ENCODE data around the gene ZNF682. TPM values are rescaled to one million over a fixed set of nuclear protein-coding genes. Genes with fewer than 3 reads are reported as not detected.
"Not testable (repeated sequence)": the region's sequence is repeated elsewhere in the genome, so short reads cannot be mapped to it uniquely, and the experiment has no call there.

ZNF682 gene
- total and polyA plus RNA-seq, 2 experiments from 2014 or later, result 25.1 to 45.1 TPM

GRCh38 chr19:19966862-19967261 lies 72.4 kb downstream of the ZNF682 start:
- ATAC-seq (no peak), DNase-seq (ENCODE audit: low spot score) (peak; percentile 42)
- Mint-ChIP-seq H3K4me3 (no peak overlapping the region), H3K9me3 (peaks cover 61% of the 10 kb centered on the region), H3K36me3 (ENCODE audit: low read depth) (peaks cover 34% of the 10 kb centered on the region), H3K27ac (no peak overlapping the region), H3K27me3 (ENCODE audit: insufficient read depth, low read depth, poor library complexity) (peaks cover 5% of the 10 kb centered on the region), H3K4me1 (no peaks in the 10 kb centered on the region)
- H4K20me1 ChIP-seq (replicated peaks; ENCODE audit: insufficient read depth), result no peaks in the 10 kb centered on the region
- TF ChIP-seq NANOG (IDR thresholded peaks at IDR 0.05; ENCODE audit: borderline replicate concordance), result no peak
- TF ChIP-seq CREB1 (CRISPR knock-in tag; IDR thresholded peaks at IDR 0.05; ENCODE audit: low read depth), result no peak
- TF ChIP-seq JUNB (IDR thresholded peaks at IDR 0.05; ENCODE audit: unreplicated experiment), result no peak
- no peaks in the 10 kb centered on the region for H3F3A ChIP-seq (replicated peaks; ENCODE audit: low read depth)
- H3K4me2 ChIP-seq, result no peak overlapping the region
- no peak overlapping the region for H2AFZ ChIP-seq
- H3K79me2 ChIP-seq (replicated peaks; ENCODE audit: insufficient read depth), result no peaks in the 10 kb centered on the region
- H3K36me3 ChIP-seq (ENCODE audit: insufficient read depth), result 0 out of 2 replicates have a peak, but pooled peaks cover 8% of the 10 kb centered on the region
- no peak overlapping the region for H3K27ac ChIP-seq (ENCODE audit: low read depth)
- H3K4me1 ChIP-seq (ENCODE audit: insufficient read depth), result no peaks in the 10 kb centered on the region
- H3K9me2 ChIP-seq (ENCODE audit: insufficient read depth), result 0 out of 2 replicates have a peak, but pooled peaks cover 3% of the 10 kb centered on the region
- H3K27me3 ChIP-seq (ENCODE audit: insufficient read depth), result no peaks in the 10 kb centered on the region
- H3K4me3 ChIP-seq, result no peak overlapping the region

GRCh38 chr19:19966126-19966525 lies 73.2 kb downstream of the ZNF682 start:
- not testable (repeated sequence) for DNase-seq (ENCODE audit: low spot score); H3K27ac ChIP-seq (ENCODE audit: low read depth); H3K79me2 ChIP-seq (replicated peaks; ENCODE audit: insufficient read depth); H2AFZ ChIP-seq; H3K36me3 ChIP-seq (ENCODE audit: insufficient read depth); ATAC-seq; H3K27ac Mint-ChIP-seq; H3K4me1 Mint-ChIP-seq; H3K27me3 ChIP-seq (ENCODE audit: insufficient read depth); H3K4me2 ChIP-seq; H3K4me1 ChIP-seq (ENCODE audit: insufficient read depth); H3K4me3 ChIP-seq; H3K4me3 Mint-ChIP-seq; H4K20me1 ChIP-seq (replicated peaks; ENCODE audit: insufficient read depth); H3K27me3 Mint-ChIP-seq (ENCODE audit: insufficient read depth, low read depth, poor library complexity); H3K9me2 ChIP-seq (ENCODE audit: insufficient read depth); H3F3A ChIP-seq (replicated peaks; ENCODE audit: low read depth)
- Mint-ChIP-seq H3K36me3 (ENCODE audit: low read depth) (peaks cover 34% of the 10 kb centered on the region), H3K9me3 (peaks cover 57% of the 10 kb centered on the region)

GRCh38 chr19:19964416-19964815 lies 74.9 kb downstream of the ZNF682 start:
- Histone ChIP-seq H2AFZ (no peak overlapping the region), H3K4me1 (ENCODE audit: insufficient read depth) (no peaks in the 10 kb centered on the region), H3K4me3 (no peak overlapping the region), H3K27ac (ENCODE audit: low read depth) (no peak overlapping the region), H3K36me3 (ENCODE audit: insufficient read depth) (0 out of 2 replicates have a peak, but pooled peaks cover 8% of the 10 kb centered on the region), H3K79me2 (replicated peaks; ENCODE audit: insufficient read depth) (no peaks in the 10 kb centered on the region), H3K27me3 (ENCODE audit: insufficient read depth) (no peaks in the 10 kb centered on the region), H3K4me2 (no peak overlapping the region), H3K9me2 (ENCODE audit: insufficient read depth) (0 out of 2 replicates have a peak, but pooled peaks cover 3% of the 10 kb centered on the region), H4K20me1 (replicated peaks; ENCODE audit: insufficient read depth) (no peaks in the 10 kb centered on the region), H3F3A (replicated peaks; ENCODE audit: low read depth) (no peaks in the 10 kb centered on the region)
- Mint-ChIP-seq H3K27me3 (ENCODE audit: insufficient read depth, low read depth, poor library complexity) (peaks cover 5% of the 10 kb centered on the region), H3K9me3 (peaks cover 48% of the 10 kb centered on the region), H3K4me1 (no peaks in the 10 kb centered on the region), H3K27ac (no peak overlapping the region), H3K4me3 (no peak overlapping the region), H3K36me3 (ENCODE audit: low read depth) (peaks cover 29% of the 10 kb centered on the region)
- ATAC-seq (no peak), DNase-seq (ENCODE audit: low spot score) (no peak)
- TF ChIP-seq NANOG (IDR thresholded peaks at IDR 0.05; ENCODE audit: borderline replicate concordance), result no peak
- no peak for TF ChIP-seq EZH2phosphoT487 (IDR thresholded peaks at IDR 0.05; ENCODE audit: unreplicated experiment)
- TF ChIP-seq ZNF462 (CRISPR knock-in tag; IDR thresholded peaks at IDR 0.05), result no peak
- no peak for TF ChIP-seq CREB1 (CRISPR knock-in tag; IDR thresholded peaks at IDR 0.05; ENCODE audit: low read depth)
- no peak for TF ChIP-seq ZNF331 (CRISPR knock-in tag; IDR thresholded peaks at IDR 0.05; ENCODE audit: low read depth)
- no peak for TF ChIP-seq ETS1 (IDR thresholded peaks at IDR 0.05)
- TF ChIP-seq EZH2 (IDR thresholded peaks at IDR 0.05; ENCODE audit: low read depth, unreplicated experiment), result no peak
